ENCODE results near the gene TES.

Gene TES

DNA sequence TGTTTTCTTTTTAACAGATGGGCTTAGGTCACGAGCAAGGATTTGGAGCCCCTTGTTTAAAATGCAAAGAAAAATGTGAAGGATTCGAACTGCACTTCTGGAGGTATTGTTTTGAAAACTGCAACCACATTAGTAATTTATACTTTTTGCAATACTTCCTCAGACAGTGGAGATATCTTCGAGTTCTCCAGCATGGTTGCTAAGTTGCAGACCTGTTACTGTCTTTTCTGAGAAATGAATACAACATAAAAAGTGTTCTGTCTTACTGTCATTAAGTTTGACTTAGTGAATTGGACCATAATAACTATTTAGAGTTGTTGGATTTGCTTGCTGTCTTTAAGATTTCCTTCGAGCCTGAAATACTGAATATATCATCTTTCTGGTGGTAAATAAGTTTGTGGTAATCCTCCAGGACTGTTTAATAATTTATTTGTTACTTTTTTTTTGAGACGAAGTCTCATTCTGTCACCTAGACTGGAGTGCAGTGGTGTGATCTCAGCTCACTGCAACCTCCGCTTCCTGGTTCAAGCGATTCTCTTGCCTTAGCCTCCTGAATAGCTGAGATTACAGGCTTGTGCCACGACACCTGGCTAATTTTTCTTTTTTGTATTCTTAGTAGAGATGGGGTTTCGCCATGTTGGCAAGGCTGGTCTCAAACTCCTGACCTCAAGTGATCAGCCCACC lies 24.3 kb downstream of the TES start:
- no peak for DNase-seq (ENCODE audit: low read depth)
- no peak overlapping the region for H3K4me3 ChIP-seq (ENCODE audit: control insufficient read depth, low read depth, low read length)
- TF ChIP-seq, protein P1, sequence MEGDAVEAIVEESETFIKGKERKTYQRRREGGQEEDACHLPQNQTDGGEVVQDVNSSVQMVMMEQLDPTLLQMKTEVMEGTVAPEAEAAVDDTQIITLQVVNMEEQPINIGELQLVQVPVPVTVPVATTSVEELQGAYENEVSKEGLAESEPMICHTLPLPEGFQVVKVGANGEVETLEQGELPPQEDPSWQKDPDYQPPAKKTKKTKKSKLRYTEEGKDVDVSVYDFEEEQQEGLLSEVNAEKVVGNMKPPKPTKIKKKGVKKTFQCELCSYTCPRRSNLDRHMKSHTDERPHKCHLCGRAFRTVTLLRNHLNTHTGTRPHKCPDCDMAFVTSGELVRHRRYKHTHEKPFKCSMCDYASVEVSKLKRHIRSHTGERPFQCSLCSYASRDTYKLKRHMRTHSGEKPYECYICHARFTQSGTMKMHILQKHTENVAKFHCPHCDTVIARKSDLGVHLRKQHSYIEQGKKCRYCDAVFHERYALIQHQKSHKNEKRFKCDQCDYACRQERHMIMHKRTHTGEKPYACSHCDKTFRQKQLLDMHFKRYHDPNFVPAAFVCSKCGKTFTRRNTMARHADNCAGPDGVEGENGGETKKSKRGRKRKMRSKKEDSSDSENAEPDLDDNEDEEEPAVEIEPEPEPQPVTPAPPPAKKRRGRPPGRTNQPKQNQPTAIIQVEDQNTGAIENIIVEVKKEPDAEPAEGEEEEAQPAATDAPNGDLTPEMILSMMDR (IDR thresholded peaks at IDR 0.05; ENCODE audit: control insufficient read depth, insufficient read depth, low read depth, low read length, missing control alignments): no peak

DNA sequence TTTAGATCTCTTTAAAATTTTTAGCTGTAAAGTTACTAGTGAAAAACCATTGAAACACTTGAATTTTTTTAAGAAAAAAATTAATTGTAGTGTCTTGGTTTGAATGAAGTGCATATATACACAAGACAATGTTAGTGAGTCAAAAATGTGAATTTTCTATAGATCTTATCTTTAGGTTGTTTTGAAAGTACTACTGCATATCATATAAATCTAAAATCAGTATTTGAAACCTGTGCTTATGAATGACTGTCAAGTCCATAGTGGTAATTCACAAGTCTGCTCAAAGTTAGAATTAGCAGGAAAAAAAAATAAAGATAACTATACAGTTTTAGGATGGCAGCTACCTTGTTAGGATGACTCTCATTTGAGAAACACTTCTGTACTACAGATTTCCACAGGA lies 25.0 kb downstream of the TES start:
- DNase-seq (ENCODE audit: low read depth): no peak
- TF ChIP-seq, protein P1 (IDR thresholded peaks at IDR 0.05; ENCODE audit: control insufficient read depth, insufficient read depth, low read depth, low read length, missing control alignments): no peak
- no peak overlapping the region for H3K4me3 ChIP-seq (ENCODE audit: control insufficient read depth, low read depth, low read length)

DNA sequence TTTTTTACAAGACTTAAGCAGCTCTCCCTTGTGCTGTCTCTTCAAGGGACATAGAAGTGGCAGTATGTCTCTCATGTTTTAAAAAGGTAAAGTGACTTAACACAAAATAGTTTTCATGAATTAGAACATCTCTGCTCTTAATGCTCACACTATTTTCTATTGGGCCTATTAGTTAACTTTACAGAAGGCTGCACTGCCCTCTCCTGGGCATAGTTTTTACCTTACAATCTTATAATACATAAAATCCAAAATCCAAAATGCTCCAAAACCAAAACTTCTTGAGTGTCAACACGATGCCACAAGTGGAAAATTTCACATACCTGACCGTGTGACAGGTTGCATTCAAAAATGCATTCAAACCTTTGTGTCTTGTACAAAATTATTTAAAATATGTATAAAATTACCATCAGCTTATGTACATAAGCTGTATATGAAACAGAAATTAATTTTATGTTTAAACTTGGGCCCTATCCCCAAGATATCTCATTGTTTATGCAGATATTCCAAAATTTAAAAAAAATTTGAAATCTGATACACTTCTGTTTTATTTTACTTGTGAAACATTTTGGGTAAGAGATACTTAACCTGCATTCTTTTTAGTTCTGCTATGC lies 25.8 kb downstream of the TES start:
- TF ChIP-seq, protein P1 (IDR thresholded peaks at IDR 0.05; ENCODE audit: control insufficient read depth, insufficient read depth, low read depth, low read length, missing control alignments): peak; percentile 45
- DNase-seq (ENCODE audit: low read depth): no peak

DNA sequence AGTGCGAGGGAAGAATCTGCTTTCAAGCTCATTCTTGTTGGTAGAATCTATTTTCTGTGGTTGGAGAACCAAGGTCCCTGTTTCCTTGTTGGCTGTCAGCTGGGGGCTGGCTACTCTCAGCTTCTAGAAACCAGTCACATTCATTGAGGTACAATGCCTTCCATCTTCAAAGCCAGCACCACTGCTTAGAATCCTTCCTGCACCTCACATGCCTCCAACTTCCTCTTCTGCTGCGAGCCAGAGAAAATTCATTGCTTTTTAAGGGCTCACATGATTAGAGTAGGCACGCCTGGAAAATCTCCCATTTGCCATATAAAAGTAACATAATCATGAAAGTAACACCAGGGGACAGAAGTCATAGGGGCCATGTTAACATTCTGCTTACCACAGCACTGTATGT lies 28.7 kb downstream of the TES start:
- H3K4me3 ChIP-seq (ENCODE audit: control insufficient read depth, low read depth, low read length): no peak overlapping the region
- TF ChIP-seq, protein P1 (IDR thresholded peaks at IDR 0.05; ENCODE audit: control insufficient read depth, insufficient read depth, low read depth, low read length, missing control alignments): no peak
- no peak for DNase-seq (ENCODE audit: low read depth)

More for the DNA sequence above, 25.8 kb downstream of the TES start:
- H3K4me3 ChIP-seq (ENCODE audit: control insufficient read depth, low read depth, low read length): no peak overlapping the region

DNA sequence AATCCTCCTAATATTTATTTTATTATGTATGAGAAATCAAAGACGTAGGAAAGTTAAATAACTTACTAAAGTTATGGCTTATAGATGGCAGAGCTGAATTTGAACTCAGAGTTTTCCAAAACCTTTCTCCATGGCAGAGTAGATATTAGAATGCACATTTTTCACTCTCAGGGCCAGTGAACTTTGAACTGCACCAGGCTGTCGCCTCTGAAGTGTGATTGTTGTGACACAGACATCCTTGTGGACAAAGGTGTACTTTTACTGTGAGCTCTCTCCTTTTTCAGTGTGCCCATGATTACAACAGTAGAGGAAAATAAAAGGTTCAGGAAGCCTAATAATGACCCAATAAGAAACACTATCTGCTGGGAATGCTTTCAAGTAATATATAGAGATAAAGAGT lies 29.1 kb downstream of the TES start:
- no peak overlapping the region for H3K4me3 ChIP-seq (ENCODE audit: control insufficient read depth, low read depth, low read length)

DNA sequence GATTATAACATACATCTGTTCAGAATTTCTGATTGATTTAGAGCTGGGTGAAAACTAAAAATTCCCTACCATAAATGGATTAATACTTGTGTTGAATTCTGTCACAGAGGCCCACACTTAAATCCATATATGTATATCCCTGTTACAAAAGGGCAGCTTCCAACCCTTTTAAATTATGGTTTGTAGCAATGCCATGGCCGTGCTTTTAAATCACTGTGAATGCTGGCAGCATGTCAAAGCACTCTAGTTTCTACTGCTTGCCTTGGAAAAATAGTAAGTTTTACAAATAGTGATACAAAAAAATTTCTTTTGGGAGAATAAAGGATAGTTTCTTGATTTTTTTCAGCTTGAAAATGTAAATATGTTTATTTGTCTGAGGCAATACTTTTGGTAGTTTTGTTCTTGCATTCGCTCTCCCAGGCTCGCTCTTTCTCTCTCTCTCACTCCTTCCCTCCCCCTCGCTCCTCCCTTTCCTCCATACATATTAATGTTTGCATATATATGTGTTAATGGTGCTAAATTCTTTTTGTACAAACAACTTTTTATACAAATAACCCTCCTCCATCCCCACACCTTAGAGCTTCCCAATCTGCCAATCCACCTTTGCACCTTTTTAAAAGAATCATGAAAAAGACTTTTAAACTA lies 29.8 kb downstream of the TES start:
- H3K4me3 ChIP-seq (ENCODE audit: control insufficient read depth, low read depth, low read length): no peak overlapping the region
- TF ChIP-seq, protein P1 (IDR thresholded peaks at IDR 0.05; ENCODE audit: control insufficient read depth, insufficient read depth, low read depth, low read length, missing control alignments): no peak
- no peak for DNase-seq (ENCODE audit: low read depth)

More for the DNA sequence above, 29.1 kb downstream of the TES start:
- DNase-seq (ENCODE audit: low read depth): no peak
- TF ChIP-seq, protein P1 (IDR thresholded peaks at IDR 0.05; ENCODE audit: control insufficient read depth, insufficient read depth, low read depth, low read length, missing control alignments): no peak
